Hypothalamus (tissue), 51 donors: ENCODE results near the gene GRK1.
"Not testable (repeated sequence)": the region's sequence is repeated elsewhere in the genome, so short reads cannot be mapped to it uniquely, and the experiment has no call there.

Source experiments
- DNase-seq, 51 donors: peaks; one replicate each; lab custom pipeline; 2025; lab: John Stamatoyannopoulos, UW

Gene GRK1

GRCh38 chr13:113739527-113740285 is 72.7 kb downstream of the GRK1 start:
- DNase-seq = no peak

GRCh38 chr13:113740286-113740556 is 73.2 kb downstream of the GRK1 start:
- DNase-seq = no peak

GRCh38 chr13:113740661-113741060 is 73.6 kb downstream of the GRK1 start:
- no peak for DNase-seq

- DNase-seq = no peak
Observed at GRCh38 chr13:113741191-113741668, 74.2 kb downstream of the GRK1 start.

GRCh38 chr13:113742000-113742441 is 75.0 kb downstream of the GRK1 start:
- peak in 4 of 51 donors; percentile 13 to 30 (median 23) for DNase-seq

GRCh38 chr13:113742445-113743120 is 75.6 kb downstream of the GRK1 start:
- DNase-seq = no peak

GRCh38 chr13:113743366-113744195 is 76.6 kb downstream of the GRK1 start:
- DNase-seq = no peak

- no peak for DNase-seq
Observed at GRCh38 chr13:113744197-113745000, 77.4 kb downstream of the GRK1 start.

GRCh38 chr13:113745059-113745458 is 78.0 kb downstream of the GRK1 start:
- DNase-seq = no peak

GRCh38 chr13:113745500-113746142 is 78.6 kb downstream of the GRK1 start:
- not testable (repeated sequence) for DNase-seq

- no peak for DNase-seq
Observed at GRCh38 chr13:113746143-113746525, 79.1 kb downstream of the GRK1 start.

- DNase-seq = no peak
Observed at GRCh38 chr13:113746671-113747070, 79.7 kb downstream of the GRK1 start.

- peak in 1 of 51 donors; percentile 31 for DNase-seq
Observed at GRCh38 chr13:113747291-113747833, 80.3 kb downstream of the GRK1 start.

- DNase-seq = no peak
Observed at GRCh38 chr13:113748101-113748861, 81.3 kb downstream of the GRK1 start.

- DNase-seq = no peak
Observed at GRCh38 chr13:113748862-113749451, 81.9 kb downstream of the GRK1 start.

- no peak for DNase-seq
Observed at GRCh38 chr13:113749507-113749906, 82.5 kb downstream of the GRK1 start.

GRCh38 chr13:113749967-113750366 is 82.9 kb downstream of the GRK1 start:
- DNase-seq = peak in 2 of 51 donors; percentile 18 to 29
